Adrenal gland (tissue), 5 donors: ENCODE data around the gene ESRRB.

Experiments
- CTCF ChIP-seq, 6 experiments: fragments of 450-650 bp in 4 of 6; fragments of 200-600 bp in 2 of 6; sonication (generic) in 1 of 6; IDR thresholded peaks; 1 replicate in 5 of 6; 2 replicates in 1 of 6; pipeline versions ENCODE4 v1.5.1 to v1.8.0; 2016 to 2021; ENCODE audit warnings: antibody characterized with exemption in 6 of 6, mild to moderate bottlenecking in 2 of 6, moderate library complexity in 1 of 6
- POLR2A ChIP-seq, 2 donors: fragments of 450-650 bp; IDR thresholded peaks; one replicate each; pipeline ENCODE4 v1.6.1; 2017; ENCODE audit warnings: antibody characterized with exemption in 2 of 2, mild to moderate bottlenecking in 2 of 2, moderate library complexity in 1 of 2
- donor health status: DM: no; HTN: no; CAD: no.

- no peak for TF ChIP-seq POLR2A (IDR thresholded peaks at IDR 0.05)
- no peak for TF ChIP-seq CTCF (IDR thresholded peaks at IDR 0.05)
Measured at GRCh38 chr14:76328457-76329137, 47.3 kb upstream of the ESRRB start.
